Breast epithelium (tissue), 4 donors: ENCODE measurements around the gene SMIM31. TPM values are rescaled to one million over a fixed set of nuclear protein-coding genes. Genes with fewer than 3 reads are reported as not detected.
A peak's percentile ranks its signal among the peaks of the same experiment; 100 is the strongest.

Experiments used
- DNase-seq, 2 donors: peaks; one replicate each; pipeline ENCODE4 v3.0.0-alpha.2; 2019; ENCODE audit warnings: low spot score in 2 of 2
- H3K27ac ChIP-seq, 2 donors: fragments of 200-600 bp; sonication (generic) in 1 of 2; one replicate each; pipeline ENCODE4 v1.5.1; 2016 to 2019; ENCODE audit warnings: mild to moderate bottlenecking in 1 of 2
- H3K27me3 ChIP-seq, 2 donors: fragments of 200-600 bp; sonication (generic) in 1 of 2; one replicate each; pipeline versions ENCODE4 v1.5.1 to v1.6.0; 2017 to 2019; ENCODE audit warnings: control low read depth in 1 of 2, mild to moderate bottlenecking in 1 of 2
- H3K36me3 ChIP-seq: fragments of 200-600 bp; one replicate; pipeline ENCODE4 v1.5.1; 2019
- H3K4me1 ChIP-seq, 2 donors: fragments of 200-600 bp; sonication (generic); one replicate each; pipeline ENCODE4 v1.5.1; 2016 to 2019; ENCODE audit warnings: control low read depth in 1 of 2
- H3K4me3 ChIP-seq, 3 donors: fragments of 200-600 bp; sonication (generic); 1 replicate in 2 of 3; 2 replicates in 1 of 3; pipeline ENCODE4 v1.5.1; 2016 to 2019; ENCODE audit warnings: mild to moderate bottlenecking in 3 of 3, moderate library complexity in 2 of 3
- H3K9me3 ChIP-seq, 2 donors: fragments of 200-600 bp; sonication (generic) in 1 of 2; one replicate each; pipeline ENCODE4 v1.5.1; 2016 to 2019; ENCODE audit warnings: control low read depth in 1 of 2
- CTCF ChIP-seq, 3 donors: fragments of 450-650 bp; IDR thresholded peaks; one replicate each; pipeline ENCODE4 v1.5.1; 2016 to 2017; ENCODE audit warnings: antibody characterized with exemption in 3 of 3, mild to moderate bottlenecking in 3 of 3, moderate library complexity in 3 of 3
- POLR2A ChIP-seq: fragments of 450-650 bp; IDR thresholded peaks from one replicate; pipeline ENCODE4 v1.6.1; 2016; ENCODE audit warnings: antibody characterized with exemption, mild to moderate bottlenecking, moderate library complexity
- POLR2AphosphoS5 ChIP-seq, 3 donors: sonication (generic); formaldehyde crosslinking; IDR thresholded peaks; one replicate each; pipeline ENCODE4 v1.6.1; 2017; ENCODE audit warnings: antibody characterized with exemption in 3 of 3
- intact Hi-C: fragments of 100-400 bp; cut with DNase I; formaldehyde crosslinking; loops from one replicate; pipeline ENCODE4 v1.15.1; 2023; ENCODE audit warnings: low total_unique reads
- total RNA-seq, 3 donors: library from RNA; depleted of rRNA; stranded (reverse); fragments of >200 nt; gene quantifications; one replicate each; pipeline ENCODE4 v1.1.0, GENCODE V29; 2016

SMIM31 gene
- total RNA-seq, 3 donors from 2014 or later: 0.44 to 0.66 TPM; not detected in 1

- Histone ChIP-seq H3K27ac (no peak overlapping the region), H3K27me3 (no peaks in the 10 kb centered on the region), H3K9me3 (no peaks in the 10 kb centered on the region), H3K36me3 (no peaks in the 10 kb centered on the region), H3K4me3 (no peak overlapping the region), H3K4me1 (no peaks in the 10 kb centered on the region)
- peak in 1 of 3 donors; percentile 17 for TF ChIP-seq CTCF (IDR thresholded peaks at IDR 0.05)
- no peak for TF ChIP-seq POLR2A
- intact Hi-C loops: no loop called here
- no peak for DNase-seq
These were observed 14.6 kb downstream of the SMIM31 start for GRCh38 chr4:164768516-164768915.

- intact Hi-C loops: no loop called here
- TF ChIP-seq POLR2AphosphoS5 (IDR thresholded peaks at IDR 0.05) (no peak), POLR2A (no peak), CTCF (IDR thresholded peaks at IDR 0.05) (no peak)
- DNase-seq: no peak
These were observed 16.2 kb downstream of the SMIM31 start for GRCh38 chr4:164770010-164770724.

GRCh38 chr4:164771088-164771487 is 17.2 kb downstream of the SMIM31 start:
- no peak overlapping the region for H3K27ac ChIP-seq
- no peaks in the 10 kb centered on the region for H3K27me3 ChIP-seq
- TF ChIP-seq CTCF (IDR thresholded peaks at IDR 0.05) (no peak), POLR2A (no peak), POLR2AphosphoS5 (IDR thresholded peaks at IDR 0.05) (no peak)
- H3K4me1 ChIP-seq: no peaks in the 10 kb centered on the region
- H3K4me3 ChIP-seq: no peak overlapping the region
- intact Hi-C loops: no loop called here
- DNase-seq: no peak
- no peaks in the 10 kb centered on the region for H3K36me3 ChIP-seq
- H3K9me3 ChIP-seq: no peaks in the 10 kb centered on the region

More at GRCh38 chr4:164770010-164770724, 16.2 kb downstream of the SMIM31 start:
- no peaks in the 10 kb centered on the region for H3K36me3 ChIP-seq
- no peaks in the 10 kb centered on the region for H3K27me3 ChIP-seq
- H3K4me1 ChIP-seq: no peaks in the 10 kb centered on the region
- no peak overlapping the region for H3K4me3 ChIP-seq
- H3K9me3 ChIP-seq: no peaks in the 10 kb centered on the region
- H3K27ac ChIP-seq: no peak overlapping the region

- H3K36me3 ChIP-seq: no peaks in the 10 kb centered on the region
- H3K4me3 ChIP-seq: no peak overlapping the region
- no peak overlapping the region for H3K27ac ChIP-seq
- TF ChIP-seq POLR2A (no peak), POLR2AphosphoS5 (IDR thresholded peaks at IDR 0.05) (no peak), CTCF (IDR thresholded peaks at IDR 0.05) (no peak)
- no peak for DNase-seq
- H3K4me1 ChIP-seq: no peaks in the 10 kb centered on the region
- intact Hi-C loops: no loop called here
- no peaks in the 10 kb centered on the region for H3K27me3 ChIP-seq
- no peaks in the 10 kb centered on the region for H3K9me3 ChIP-seq
These were observed 18.1 kb downstream of the SMIM31 start for GRCh38 chr4:164772076-164772475.

- intact Hi-C loops: no loop called here
- H3K4me3 ChIP-seq: no peak overlapping the region
These were observed 25.1 kb downstream of the SMIM31 start for GRCh38 chr4:164779080-164779479.

More at GRCh38 chr4:164779080-164779479, 25.1 kb downstream of the SMIM31 start:
- Histone ChIP-seq H3K27me3 (no peaks in the 10 kb centered on the region), H3K4me1 (no peaks in the 10 kb centered on the region), H3K9me3 (no peaks in the 10 kb centered on the region), H3K27ac (no peak overlapping the region), H3K36me3 (no peaks in the 10 kb centered on the region)
- no peak for DNase-seq
- TF ChIP-seq CTCF (IDR thresholded peaks at IDR 0.05) (no peak), POLR2AphosphoS5 (IDR thresholded peaks at IDR 0.05) (no peak), POLR2A (no peak)
